Osteocyte (in vitro differentiated cells): Measurements from ENCODE around the gene TRIM66. TPM values are rescaled to one million over a fixed set of nuclear protein-coding genes. Genes with fewer than 3 reads are reported as not detected.

Experiments
- DNase-seq: peaks from one replicate; pipeline ENCODE4 v3.0.0; 2021; ENCODE audit warnings: mixed read lengths; ENCODE audit not compliant: unreplicated experiment; ENCODE audit errors: extremely low spot score
- H3K27ac Mint-ChIP-seq: one replicate; pipeline ENCODE4 v1.8.0; 2021; ENCODE audit warnings: mild to moderate bottlenecking, mixed read lengths; ENCODE audit not compliant: unreplicated experiment
- H3K27me3 Mint-ChIP-seq: one replicate; pipeline ENCODE4 v1.8.0; 2021; ENCODE audit warnings: mixed read lengths; ENCODE audit not compliant: unreplicated experiment
- H3K36me3 Mint-ChIP-seq: one replicate; pipeline ENCODE4 v1.8.0; 2021; ENCODE audit warnings: mixed read lengths; ENCODE audit not compliant: unreplicated experiment
- H3K4me1 Mint-ChIP-seq: one replicate; pipeline ENCODE4 v1.8.0; 2021; ENCODE audit warnings: mixed read lengths; ENCODE audit not compliant: unreplicated experiment
- H3K4me3 Mint-ChIP-seq: one replicate; pipeline ENCODE4 v1.8.0; 2021; ENCODE audit warnings: mild to moderate bottlenecking, moderate library complexity, mixed read lengths; ENCODE audit not compliant: unreplicated experiment
- H3K9me3 Mint-ChIP-seq: one replicate; pipeline ENCODE4 v1.8.0; 2021; ENCODE audit warnings: mixed read lengths; ENCODE audit not compliant: unreplicated experiment
- total RNA-seq: library from RNA; stranded (reverse); gene quantifications from 2 replicates; pipeline ENCODE4 v1.2.1, GENCODE V29; 2021
- TF ChIP-seq, protein P1 (sequence below): fragments of 200-600 bp; sonication (generic); IDR thresholded peaks from 2 replicates; pipeline ENCODE4 v1.5.0; 2021; ENCODE audit warnings: antibody characterized with exemption, mild to moderate bottlenecking, moderate library complexity

TRIM66 gene
- total RNA-seq, 1 donor from 2014 or later: 10.0 TPM

- Mint-ChIP-seq H3K27me3 (no peaks in the 10 kb centered on the region), H3K9me3 (no peaks in the 10 kb centered on the region), H3K36me3 (peaks cover 47% of the 10 kb centered on the region), H3K4me1 (peaks cover 38% of the 10 kb centered on the region), H3K4me3 (no peak overlapping the region), H3K27ac (no peak overlapping the region)
- TF ChIP-seq, protein P1, sequence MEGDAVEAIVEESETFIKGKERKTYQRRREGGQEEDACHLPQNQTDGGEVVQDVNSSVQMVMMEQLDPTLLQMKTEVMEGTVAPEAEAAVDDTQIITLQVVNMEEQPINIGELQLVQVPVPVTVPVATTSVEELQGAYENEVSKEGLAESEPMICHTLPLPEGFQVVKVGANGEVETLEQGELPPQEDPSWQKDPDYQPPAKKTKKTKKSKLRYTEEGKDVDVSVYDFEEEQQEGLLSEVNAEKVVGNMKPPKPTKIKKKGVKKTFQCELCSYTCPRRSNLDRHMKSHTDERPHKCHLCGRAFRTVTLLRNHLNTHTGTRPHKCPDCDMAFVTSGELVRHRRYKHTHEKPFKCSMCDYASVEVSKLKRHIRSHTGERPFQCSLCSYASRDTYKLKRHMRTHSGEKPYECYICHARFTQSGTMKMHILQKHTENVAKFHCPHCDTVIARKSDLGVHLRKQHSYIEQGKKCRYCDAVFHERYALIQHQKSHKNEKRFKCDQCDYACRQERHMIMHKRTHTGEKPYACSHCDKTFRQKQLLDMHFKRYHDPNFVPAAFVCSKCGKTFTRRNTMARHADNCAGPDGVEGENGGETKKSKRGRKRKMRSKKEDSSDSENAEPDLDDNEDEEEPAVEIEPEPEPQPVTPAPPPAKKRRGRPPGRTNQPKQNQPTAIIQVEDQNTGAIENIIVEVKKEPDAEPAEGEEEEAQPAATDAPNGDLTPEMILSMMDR: no peak
- DNase-seq: no peak
Observed at GRCh38 chr11:8713760-8714454, 31.4 kb upstream of the TRIM66 start.

DNA sequence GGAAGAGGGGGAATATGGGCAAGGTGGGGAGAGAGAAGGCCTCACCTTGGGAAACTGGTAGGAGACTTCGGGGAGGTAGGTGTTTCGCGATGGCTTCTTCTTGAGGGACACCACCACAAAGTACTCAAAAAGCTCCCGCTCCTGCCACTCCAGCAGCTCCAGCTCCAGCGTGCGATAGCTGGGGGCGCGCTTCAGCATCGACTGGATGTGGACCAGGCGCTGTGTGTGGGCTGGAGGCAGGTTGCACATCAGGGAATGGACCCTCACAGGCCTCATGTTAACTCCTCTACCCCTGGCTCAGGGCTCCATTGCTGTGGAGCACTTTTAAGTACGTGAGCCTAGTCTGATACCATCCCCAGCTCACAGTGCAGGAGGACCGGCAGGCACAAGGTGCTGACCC is 30.0 kb upstream of the TRIM66 start:
- H3K27me3 Mint-ChIP-seq: no peaks in the 10 kb centered on the region
- H3K4me3 Mint-ChIP-seq: no peak overlapping the region
- no peak for DNase-seq
- H3K27ac Mint-ChIP-seq: peak overlapping the region; percentile 14
- peaks cover 32% of the 10 kb centered on the region for H3K4me1 Mint-ChIP-seq
- TF ChIP-seq, protein P1: no peak
- H3K9me3 Mint-ChIP-seq: no peaks in the 10 kb centered on the region
- peaks cover 47% of the 10 kb centered on the region for H3K36me3 Mint-ChIP-seq

DNA sequence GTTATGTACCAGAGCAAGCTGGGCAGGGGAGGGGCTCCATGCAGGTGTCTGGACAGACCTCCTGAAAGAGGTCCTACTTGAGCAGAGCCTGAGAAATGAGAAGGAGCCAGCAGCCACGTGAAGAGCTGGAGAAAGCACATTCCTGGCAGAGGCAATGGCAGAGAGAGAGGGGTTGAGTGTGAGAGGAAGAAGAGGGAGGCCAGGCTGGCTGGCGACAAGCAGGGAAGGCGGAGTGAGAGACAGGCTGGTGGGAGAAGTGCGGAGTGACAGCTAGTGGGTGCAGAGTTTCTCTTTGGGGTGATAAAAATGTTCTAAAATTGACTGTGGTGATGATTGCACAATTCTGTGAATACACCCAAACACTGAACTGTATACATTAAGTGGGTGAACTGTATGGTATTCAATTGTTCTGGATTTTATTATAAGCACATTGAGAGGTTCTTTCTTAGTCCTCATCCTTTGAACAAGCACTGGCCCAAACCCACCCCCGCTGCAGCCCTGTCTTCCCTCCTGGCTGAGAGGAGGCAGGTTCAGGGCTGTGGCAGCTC is 29.5 kb upstream of the TRIM66 start:
- no peaks in the 10 kb centered on the region for H3K9me3 Mint-ChIP-seq
- H3K4me1 Mint-ChIP-seq: peaks cover 26% of the 10 kb centered on the region
- TF ChIP-seq, protein P1: no peak
- no peak overlapping the region for H3K4me3 Mint-ChIP-seq
- DNase-seq: no peak
- H3K27ac Mint-ChIP-seq: no peak overlapping the region
- H3K27me3 Mint-ChIP-seq: no peaks in the 10 kb centered on the region
- H3K36me3 Mint-ChIP-seq: peaks cover 43% of the 10 kb centered on the region

GRCh38 chr11:8709777-8710176 is 27.3 kb upstream of the TRIM66 start:
- H3K27ac Mint-ChIP-seq: peak overlapping the region; percentile 84
- no peak for DNase-seq
- H3K27me3 Mint-ChIP-seq: no peaks in the 10 kb centered on the region
- H3K9me3 Mint-ChIP-seq: no peaks in the 10 kb centered on the region
- TF ChIP-seq, protein P1: no peak
- H3K36me3 Mint-ChIP-seq: peaks cover 45% of the 10 kb centered on the region
- H3K4me3 Mint-ChIP-seq: no peak overlapping the region
- H3K4me1 Mint-ChIP-seq: peaks cover 22% of the 10 kb centered on the region

DNA sequence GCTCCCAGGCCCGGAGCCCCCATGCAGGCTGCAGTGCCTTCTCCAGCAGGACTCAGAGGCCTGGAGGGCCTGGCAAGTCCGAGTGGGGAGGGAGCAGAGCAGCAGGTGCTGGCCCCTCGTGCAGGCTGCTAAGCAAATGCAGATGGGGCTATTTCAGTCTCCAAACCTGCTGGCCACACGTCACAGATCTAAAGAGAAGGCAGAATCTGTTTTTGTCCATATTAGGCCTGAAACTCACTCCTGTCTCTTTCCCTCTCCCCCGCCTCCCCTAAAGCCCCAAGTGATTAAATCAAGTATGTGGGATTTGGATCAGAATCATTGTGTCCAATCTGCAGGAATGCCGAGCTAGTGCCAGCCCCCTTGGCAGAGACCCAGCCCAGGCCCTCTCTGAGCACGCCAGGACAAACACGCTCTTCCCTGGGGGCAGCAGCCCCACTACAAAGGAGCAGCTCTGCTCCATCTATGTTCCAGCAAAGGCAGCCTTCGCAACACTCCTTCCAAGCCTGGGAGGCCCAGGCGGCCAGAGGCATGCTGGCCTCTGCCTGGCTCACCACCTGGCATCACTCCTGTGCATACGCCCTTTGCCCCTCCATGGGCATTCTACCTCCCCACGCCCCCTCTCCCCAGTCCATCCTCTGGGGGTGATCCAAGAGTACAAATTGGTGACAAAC is 26.7 kb upstream of the TRIM66 start:
- peak overlapping the region; percentile 84 for H3K27ac Mint-ChIP-seq
- peaks cover 22% of the 10 kb centered on the region for H3K4me1 Mint-ChIP-seq
- peak; percentile 92 for DNase-seq
- H3K36me3 Mint-ChIP-seq: peaks cover 44% of the 10 kb centered on the region
- no peak overlapping the region for H3K4me3 Mint-ChIP-seq
- no peaks in the 10 kb centered on the region for H3K9me3 Mint-ChIP-seq
- H3K27me3 Mint-ChIP-seq: no peaks in the 10 kb centered on the region
- TF ChIP-seq, protein P1: no peak
